GM12864 (cell line): ENCODE data around the gene PAGE3.

Experiments
- DNase-seq: peaks from one replicate; pipeline ENCODE4 v3.0.0-alpha.2; 2011; ENCODE audit warnings: low read depth
- H3K4me3 ChIP-seq: 2 replicates; pipeline ENCODE4 v1.5.1; 2011; ENCODE audit warnings: mild to moderate bottlenecking, low read depth, low read length, control low read depth
- TF ChIP-seq, protein P1 (sequence below): IDR thresholded peaks from 2 replicates; pipeline ENCODE4 v1.5.1; 2011; ENCODE audit warnings: low read depth, mild to moderate bottlenecking, moderate library complexity, low read length, control low read depth, inconsistent platforms; ENCODE audit errors: missing control alignments

The PAGE3 gene

DNA sequence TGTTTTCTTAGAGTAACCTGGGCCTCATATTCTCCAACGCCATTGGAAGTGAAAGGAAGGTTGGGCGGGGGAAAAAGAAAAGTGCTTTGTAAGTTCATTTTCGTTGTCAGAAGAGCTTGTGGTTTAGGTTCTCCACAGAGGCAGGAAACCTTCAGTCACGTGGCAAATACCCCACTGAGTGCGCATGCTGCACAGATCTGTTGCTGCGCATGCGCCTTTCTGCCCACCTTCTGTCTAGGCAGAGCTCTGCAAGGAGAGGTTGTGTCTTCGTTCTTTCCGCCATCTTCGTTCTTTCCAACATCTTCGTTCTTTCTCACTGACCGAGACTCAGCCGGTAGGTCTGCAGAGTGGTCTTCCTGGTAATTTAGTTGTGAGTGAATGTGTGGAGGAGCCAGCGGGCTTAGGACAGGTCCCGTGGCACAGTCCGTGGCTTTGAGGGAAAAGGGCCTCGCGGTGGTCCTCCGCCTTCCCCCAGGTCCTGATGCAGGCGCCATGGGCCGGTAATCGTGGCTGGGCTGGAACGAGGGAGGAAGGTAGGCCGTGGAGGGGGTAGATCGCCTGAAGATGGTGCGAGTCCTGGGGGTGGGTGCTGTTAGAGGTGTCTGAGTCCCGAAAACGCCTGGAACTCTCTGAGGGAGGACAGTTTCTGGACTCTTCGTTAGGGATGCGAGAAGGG lies 44.5 kb downstream of the PAGE3 start, which contains the start of gene PAGE5:
TSS of gene PAGE5 (plus strand) at position 228 of the 676 bp plus-strand sequence. CDS start 1,037 bp downstream, outside the sequence.
- TF ChIP-seq, protein P1, sequence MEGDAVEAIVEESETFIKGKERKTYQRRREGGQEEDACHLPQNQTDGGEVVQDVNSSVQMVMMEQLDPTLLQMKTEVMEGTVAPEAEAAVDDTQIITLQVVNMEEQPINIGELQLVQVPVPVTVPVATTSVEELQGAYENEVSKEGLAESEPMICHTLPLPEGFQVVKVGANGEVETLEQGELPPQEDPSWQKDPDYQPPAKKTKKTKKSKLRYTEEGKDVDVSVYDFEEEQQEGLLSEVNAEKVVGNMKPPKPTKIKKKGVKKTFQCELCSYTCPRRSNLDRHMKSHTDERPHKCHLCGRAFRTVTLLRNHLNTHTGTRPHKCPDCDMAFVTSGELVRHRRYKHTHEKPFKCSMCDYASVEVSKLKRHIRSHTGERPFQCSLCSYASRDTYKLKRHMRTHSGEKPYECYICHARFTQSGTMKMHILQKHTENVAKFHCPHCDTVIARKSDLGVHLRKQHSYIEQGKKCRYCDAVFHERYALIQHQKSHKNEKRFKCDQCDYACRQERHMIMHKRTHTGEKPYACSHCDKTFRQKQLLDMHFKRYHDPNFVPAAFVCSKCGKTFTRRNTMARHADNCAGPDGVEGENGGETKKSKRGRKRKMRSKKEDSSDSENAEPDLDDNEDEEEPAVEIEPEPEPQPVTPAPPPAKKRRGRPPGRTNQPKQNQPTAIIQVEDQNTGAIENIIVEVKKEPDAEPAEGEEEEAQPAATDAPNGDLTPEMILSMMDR: no peak
- no peak for DNase-seq
- no peak within 1 kb of the TSS for H3K4me3 ChIP-seq

DNA sequence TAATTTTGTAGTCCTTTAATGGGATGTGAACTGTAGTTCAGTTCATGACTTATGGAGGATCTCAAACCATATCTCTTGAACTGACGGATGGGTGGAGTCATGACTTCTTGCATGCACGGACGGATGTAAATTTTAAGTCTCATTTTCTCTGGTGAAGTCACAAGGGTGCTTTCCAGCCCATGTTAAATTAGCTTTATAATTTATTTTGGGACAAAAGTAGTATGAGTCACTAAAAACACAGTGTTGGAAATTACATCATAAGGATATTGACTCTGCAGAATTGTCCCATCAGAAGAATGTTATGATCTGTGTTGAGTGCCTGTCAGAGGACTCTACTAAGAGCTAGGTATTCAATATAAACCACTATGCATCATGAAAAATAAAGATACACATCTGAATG lies 51.3 kb downstream of the PAGE3 start:
- no peak overlapping the region for H3K4me3 ChIP-seq
- DNase-seq: no peak
- TF ChIP-seq, protein P1: no peak

DNA sequence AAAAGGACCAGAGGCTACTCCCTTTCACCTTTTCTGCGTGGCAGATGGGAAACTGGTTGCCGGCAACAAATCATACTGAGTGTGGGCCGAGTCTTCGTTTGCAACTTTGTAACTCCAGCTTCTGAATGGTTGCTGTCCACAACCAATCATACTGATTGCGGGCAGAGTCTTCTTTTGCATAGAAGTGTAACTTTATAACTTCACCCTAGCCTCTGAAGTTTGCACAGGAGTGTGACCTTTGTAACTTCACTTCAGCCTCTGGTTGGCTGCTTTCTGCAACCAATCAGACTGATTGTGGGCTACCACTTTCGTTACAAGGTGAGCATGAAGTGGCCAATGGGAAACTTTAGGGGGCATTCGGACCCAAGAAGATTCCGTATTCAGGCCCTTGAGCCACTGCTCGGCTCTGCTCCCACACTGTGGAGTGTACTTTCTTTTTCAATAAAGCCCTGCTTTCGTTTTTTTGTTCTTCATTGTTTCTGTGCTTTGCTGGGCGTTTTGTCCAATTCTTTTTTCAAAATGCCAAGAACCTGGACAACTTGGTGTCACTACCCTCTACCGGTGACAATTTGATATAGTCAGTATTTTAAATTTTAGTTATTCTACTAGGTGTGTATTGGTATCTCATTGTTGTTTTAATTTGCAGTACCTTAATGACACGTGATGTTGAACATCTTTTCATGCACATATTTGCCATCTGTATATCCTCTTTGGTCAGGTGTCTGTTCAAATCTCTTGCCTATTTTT lies 53.6 kb downstream of the PAGE3 start:
- no peak for DNase-seq
- TF ChIP-seq, protein P1: no peak
- H3K4me3 ChIP-seq: no peak overlapping the region
